GM12864 (cell line): ENCODE results near the gene ATP5IF1.

Source experiments
- DNase-seq: peaks from one replicate; pipeline ENCODE4 v3.0.0-alpha.2; 2011; ENCODE audit warnings: low read depth
- H3K4me3 ChIP-seq: 2 replicates; pipeline ENCODE4 v1.5.1; 2011; ENCODE audit warnings: mild to moderate bottlenecking, low read depth, low read length, control low read depth
- CTCF ChIP-seq: IDR thresholded peaks from 2 replicates; pipeline ENCODE4 v1.5.1; 2011; ENCODE audit warnings: low read depth, mild to moderate bottlenecking, moderate library complexity, low read length, control low read depth, inconsistent platforms; ENCODE audit errors: missing control alignments

Gene ATP5IF1

GRCh38 chr1:28265577-28265976 is 29.7 kb downstream of the ATP5IF1 start:
- H3K4me3 ChIP-seq = no peak overlapping the region
- no peak for TF ChIP-seq CTCF

GRCh38 chr1:28266920-28267322 is 31.0 kb downstream of the ATP5IF1 start:
- TF ChIP-seq CTCF = no peak
- no peak for DNase-seq
- no peak overlapping the region for H3K4me3 ChIP-seq

More at GRCh38 chr1:28265577-28265976, 29.7 kb downstream of the ATP5IF1 start:
- DNase-seq = no peak

GRCh38 chr1:28267633-28268032 is 31.7 kb downstream of the ATP5IF1 start:
- DNase-seq = no peak
- H3K4me3 ChIP-seq = no peak overlapping the region

GRCh38 chr1:28269529-28269928 is 33.6 kb downstream of the ATP5IF1 start:
- DNase-seq = no peak

More at GRCh38 chr1:28267633-28268032, 31.7 kb downstream of the ATP5IF1 start:
- no peak for TF ChIP-seq CTCF

GRCh38 chr1:28272215-28272852 is 36.4 kb downstream of the ATP5IF1 start:
- no peak overlapping the region for H3K4me3 ChIP-seq
- DNase-seq = no peak
- TF ChIP-seq CTCF = no peak

More at GRCh38 chr1:28269529-28269928, 33.6 kb downstream of the ATP5IF1 start:
- no peak for TF ChIP-seq CTCF
- H3K4me3 ChIP-seq = no peak overlapping the region

- TF ChIP-seq CTCF = no peak
- no peak overlapping the region for H3K4me3 ChIP-seq
- DNase-seq = no peak
Observed at GRCh38 chr1:28273216-28273860, 37.4 kb downstream of the ATP5IF1 start.
